Left lung (tissue), 10 donors: ENCODE measurements around the gene GPX3. TPM values are rescaled to one million over a fixed set of nuclear protein-coding genes. Genes with fewer than 3 reads are reported as not detected.

Experiments used
- ATAC-seq: fragments of 200-7000 bp; cut with Tn5 transposase; one replicate; pipeline ENCODE4 v1.9.1; 2020; ENCODE audit warnings: moderate library complexity
- DNase-seq, 4 donors: peaks; one replicate each; pipeline ENCODE4 v3.0.0-alpha.2; 2013 to 2020
- H3K27ac ChIP-seq, 2 donors: fragments of 200-600 bp; sonication (generic) in 1 of 2; one replicate each; pipeline versions ENCODE4 v1.5.0 to v1.8.0; 2020 to 2021
- H3K27me3 ChIP-seq, 2 donors: fragments of 200-600 bp; sonication (generic) in 1 of 2; one replicate each; pipeline versions ENCODE4 v1.5.0 to v1.8.0; 2020 to 2021
- H3K36me3 ChIP-seq, 2 donors: fragments of 200-600 bp; sonication (generic) in 1 of 2; one replicate each; pipeline versions ENCODE4 v1.5.0 to v1.8.0; 2020 to 2021
- H3K4me1 ChIP-seq, 2 donors: fragments of 200-600 bp; one replicate each; pipeline ENCODE4 v1.8.0; 2021
- H3K4me3 ChIP-seq, 2 donors: fragments of 200-600 bp; sonication (generic) in 1 of 2; one replicate each; pipeline versions ENCODE4 v1.5.0 to v1.8.0; 2020 to 2021; ENCODE audit warnings: mild to moderate bottlenecking in 1 of 2
- H3K9me3 ChIP-seq, 2 donors: fragments of 200-600 bp; sonication (generic) in 1 of 2; one replicate each; pipeline versions ENCODE4 v1.5.0 to v1.8.0; 2020 to 2021
- intact Hi-C, 2 donors: fragments of 100-400 bp; cut with DNase I; formaldehyde crosslinking; loops; one replicate each; pipeline versions ENCODE4 v1.11.2 to v1.14.2; 2022
- polyA plus RNA-seq, 6 donors: library from polyadenylated mRNA; unstranded; fragments of 120-200 nt; gene quantifications; one replicate each; pipeline ENCODE4 v1.2.1, GENCODE V29; 2013; ENCODE audit not compliant: insufficient read length in 6 of 6
- total RNA-seq, 2 donors: library from RNA; stranded (reverse); fragmentation: NEBNext Ultra II Directional; extraction: Animal tissue kit (Norgen Biotek cat#: 25700); gene quantifications; one replicate each; pipeline ENCODE4 v1.2.1, GENCODE V29; 2021
- TF ChIP-seq, protein P1 (sequence below), 2 donors: fragments of 200-600 bp; sonication (generic) in 1 of 2; IDR thresholded peaks; one replicate each; pipeline versions ENCODE4 v1.5.0 to v1.8.0; 2021; ENCODE audit warnings: antibody characterized with exemption in 2 of 2
- donor health status: DM: no; HTN: yes; CAD: no.
- donor health status: DM: no; HTN: no; CAD: no.

GPX3 gene
- total and polyA plus RNA-seq, 8 donors, result 49.0 to 424 (median 77.2) TPM

DNA sequence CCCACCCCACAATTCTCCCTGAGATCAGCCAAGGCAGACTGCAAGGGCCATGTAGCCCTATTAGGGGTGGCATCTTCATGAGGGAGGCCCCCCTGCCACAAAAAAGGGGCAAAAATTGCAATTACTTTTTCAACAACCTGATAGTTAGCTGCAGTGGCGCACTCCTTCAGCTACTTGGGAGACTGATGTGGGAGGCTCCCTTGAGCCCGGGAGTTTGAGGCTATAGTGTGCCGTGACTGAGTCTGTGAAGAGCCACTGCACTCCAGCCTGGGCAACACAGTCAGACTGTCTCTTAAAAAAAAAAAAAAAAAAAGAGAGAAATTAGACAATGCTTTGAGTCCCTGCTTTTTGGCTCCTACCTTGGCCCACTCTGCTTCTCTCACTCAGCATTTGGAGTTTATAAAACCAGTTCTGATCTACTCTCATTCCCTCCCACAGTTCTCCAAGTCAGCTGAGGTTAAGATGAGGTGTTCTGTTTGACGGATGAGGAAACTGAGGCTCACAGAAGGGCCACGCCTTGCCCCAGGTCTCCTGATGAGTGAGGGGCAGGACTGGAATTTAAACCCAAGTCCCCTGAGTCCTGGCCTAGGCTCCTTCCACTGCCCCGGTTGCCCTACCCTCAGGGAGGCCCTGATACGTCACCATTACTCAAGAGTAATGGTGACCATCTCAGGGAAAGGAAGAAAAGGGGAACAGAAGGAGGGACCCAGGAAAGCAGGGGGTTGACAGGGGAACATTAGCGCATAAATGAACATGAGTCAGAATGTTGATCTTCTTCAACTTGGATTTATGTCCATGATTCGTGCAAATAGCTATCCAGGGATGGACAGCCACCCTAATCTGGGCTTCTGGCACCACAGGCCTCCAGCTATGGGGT is 9.0 kb downstream of the GPX3 start:
- intact Hi-C loops, result no loop called here
- ATAC-seq, result no peak
- no peaks in the 10 kb centered on the region for H3K9me3 ChIP-seq
- H3K4me3 ChIP-seq, result no peak overlapping the region
- peak overlapping the region; percentile 69 to 84 for H3K27ac ChIP-seq
- H3K4me1 ChIP-seq, result peaks cover 37 to 53% of the 10 kb centered on the region in 2 donors
- no peaks in the 10 kb centered on the region for H3K27me3 ChIP-seq
- TF ChIP-seq, protein P1, sequence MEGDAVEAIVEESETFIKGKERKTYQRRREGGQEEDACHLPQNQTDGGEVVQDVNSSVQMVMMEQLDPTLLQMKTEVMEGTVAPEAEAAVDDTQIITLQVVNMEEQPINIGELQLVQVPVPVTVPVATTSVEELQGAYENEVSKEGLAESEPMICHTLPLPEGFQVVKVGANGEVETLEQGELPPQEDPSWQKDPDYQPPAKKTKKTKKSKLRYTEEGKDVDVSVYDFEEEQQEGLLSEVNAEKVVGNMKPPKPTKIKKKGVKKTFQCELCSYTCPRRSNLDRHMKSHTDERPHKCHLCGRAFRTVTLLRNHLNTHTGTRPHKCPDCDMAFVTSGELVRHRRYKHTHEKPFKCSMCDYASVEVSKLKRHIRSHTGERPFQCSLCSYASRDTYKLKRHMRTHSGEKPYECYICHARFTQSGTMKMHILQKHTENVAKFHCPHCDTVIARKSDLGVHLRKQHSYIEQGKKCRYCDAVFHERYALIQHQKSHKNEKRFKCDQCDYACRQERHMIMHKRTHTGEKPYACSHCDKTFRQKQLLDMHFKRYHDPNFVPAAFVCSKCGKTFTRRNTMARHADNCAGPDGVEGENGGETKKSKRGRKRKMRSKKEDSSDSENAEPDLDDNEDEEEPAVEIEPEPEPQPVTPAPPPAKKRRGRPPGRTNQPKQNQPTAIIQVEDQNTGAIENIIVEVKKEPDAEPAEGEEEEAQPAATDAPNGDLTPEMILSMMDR (IDR thresholded peaks at IDR 0.05), result no peak
- peaks cover 0 to 100% of the 10 kb centered on the region in 2 donors for H3K36me3 ChIP-seq
- DNase-seq, result no peak

- DNase-seq (no peak), ATAC-seq (no peak)
- Histone ChIP-seq H3K9me3 (no peaks in the 10 kb centered on the region), H3K36me3 (peaks cover 0 to 100% of the 10 kb centered on the region in 2 donors), H3K27ac (peak overlapping the region; percentile 58 to 69), H3K27me3 (no peaks in the 10 kb centered on the region), H3K4me1 (peaks cover 34 to 47% of the 10 kb centered on the region in 2 donors), H3K4me3 (no peak overlapping the region)
- intact Hi-C loops, result no loop called here
- TF ChIP-seq, protein P1 (IDR thresholded peaks at IDR 0.05), result no peak
These were observed 9.6 kb downstream of the GPX3 start for GRCh38 chr5:151030056-151030336.

DNA sequence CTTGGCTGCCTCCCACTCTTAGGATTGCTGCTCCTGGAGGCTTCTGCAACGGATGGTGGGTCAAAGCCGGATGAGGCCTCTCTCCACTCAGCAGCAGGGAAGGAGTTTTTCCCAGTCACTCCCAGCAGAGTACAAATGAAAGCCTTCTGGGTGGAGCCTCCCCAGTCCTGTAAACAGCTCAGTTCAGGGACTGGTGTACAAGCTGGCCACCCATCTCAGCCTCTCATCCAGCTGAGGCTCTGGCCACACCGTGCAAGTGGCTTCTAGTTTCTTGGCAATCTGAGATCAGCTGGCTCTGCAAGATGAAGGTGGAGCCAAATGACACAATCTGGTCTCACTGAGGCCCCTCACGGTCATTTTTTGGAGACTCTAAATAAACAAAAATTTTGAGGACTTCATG is 10.0 kb downstream of the GPX3 start:
- Histone ChIP-seq H3K4me1 (peaks cover 31 to 43% of the 10 kb centered on the region in 2 donors), H3K9me3 (no peaks in the 10 kb centered on the region), H3K27ac (peak overlapping the region; percentile 58 to 69), H3K4me3 (no peak overlapping the region), H3K27me3 (no peaks in the 10 kb centered on the region), H3K36me3 (peaks cover 0 to 100% of the 10 kb centered on the region in 2 donors)
- TF ChIP-seq, protein P1 (IDR thresholded peaks at IDR 0.05), result no peak
- intact Hi-C loops, result no loop called here
- DNase-seq (peak in 2 of 4 donors; percentile 48 to 77), ATAC-seq (peak; percentile 76)

- ATAC-seq (no peak), DNase-seq (peak in 1 of 4 donors; percentile 38)
- intact Hi-C loops, result no loop called here
- Histone ChIP-seq H3K4me3 (no peak overlapping the region), H3K4me1 (peaks cover 25 to 32% of the 10 kb centered on the region in 2 donors), H3K36me3 (peaks cover 0 to 100% of the 10 kb centered on the region in 2 donors), H3K27ac (peak overlapping the region in 1 of 2 donors; percentile 10), H3K27me3 (no peaks in the 10 kb centered on the region), H3K9me3 (no peaks in the 10 kb centered on the region)
- TF ChIP-seq, protein P1 (IDR thresholded peaks at IDR 0.05), result no peak
These were observed 11.2 kb downstream of the GPX3 start for GRCh38 chr5:151031554-151031953.

DNA sequence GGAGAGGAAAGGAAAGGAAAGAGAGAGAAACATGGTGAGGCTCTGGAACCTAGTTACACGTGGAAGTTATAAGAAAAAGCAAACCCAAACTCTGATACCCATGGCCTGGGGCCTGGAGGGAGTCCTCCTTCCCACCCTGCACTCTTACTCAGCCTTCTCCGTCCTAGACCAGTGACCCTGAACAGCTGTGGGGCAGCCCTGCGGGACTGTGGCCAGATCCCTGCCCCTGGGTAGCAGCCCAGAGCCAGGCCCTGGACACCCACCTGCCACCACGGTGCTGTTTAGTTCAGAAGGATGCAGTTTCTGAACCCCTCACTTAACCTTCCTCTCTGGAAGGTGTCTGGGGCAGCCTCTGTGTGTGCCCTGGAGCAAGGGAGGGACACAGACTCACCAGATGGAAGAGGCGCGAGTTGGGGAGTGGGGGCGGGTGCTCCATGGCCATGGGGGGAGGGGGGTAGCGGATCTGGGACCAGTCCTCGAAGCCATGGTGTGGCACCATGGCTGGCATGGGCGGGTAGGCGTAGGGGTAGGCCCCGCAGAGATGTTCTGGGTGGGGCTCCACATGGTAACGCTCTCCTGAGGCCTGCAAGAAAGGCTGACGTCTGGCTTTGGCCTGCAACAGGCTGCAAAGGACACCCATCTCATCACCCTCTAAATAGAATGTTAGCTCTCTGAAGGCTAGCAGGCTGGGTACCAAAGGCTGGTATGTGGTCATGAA is 13.0 kb downstream of the GPX3 start:
- Histone ChIP-seq H3K27me3 (no peaks in the 10 kb centered on the region), H3K36me3 (peaks cover 0 to 100% of the 10 kb centered on the region in 2 donors), H3K4me1 (peaks cover 20 to 30% of the 10 kb centered on the region in 2 donors), H3K27ac (no peak overlapping the region), H3K9me3 (no peaks in the 10 kb centered on the region), H3K4me3 (no peak overlapping the region)
- no peak for ATAC-seq
- DNase-seq, result no peak
- TF ChIP-seq, protein P1 (IDR thresholded peaks at IDR 0.05), result no peak
- intact Hi-C loops, result no loop called here
